Loucy (cell line): Measurements from ENCODE around the gene CRYBB1.

Source experiments
- CTCF ChIP-seq: fragments of 200-600 bp; sonication (generic); conservative IDR thresholded peaks from 2 replicates; pipeline ENCODE4 v1.5.1; 2014; ENCODE audit warnings: mild to moderate bottlenecking, antibody characterized with exemption, low read length
- EZH2phosphoT487 ChIP-seq: fragments of 200-600 bp; IDR thresholded peaks from 2 replicates; pipeline ENCODE4 v1.6.1; 2018; ENCODE audit warnings: antibody characterized with exemption, mild to moderate bottlenecking, moderate library complexity, borderline replicate concordance

- TF ChIP-seq CTCF: no peak
- no peak for TF ChIP-seq EZH2phosphoT487
These were observed 7.0 kb upstream of the CRYBB1 start for GRCh38 chr22:26624803-26625202.
